Astrocyte (in vitro differentiated cells and primary cell): Measurements from ENCODE around the gene CNTN5.

Experiments used
- EZH2 ChIP-seq: IDR thresholded peaks from 2 replicates; pipeline ENCODE4 v1.6.1; 2012; ENCODE audit warnings: mild to moderate bottlenecking, low read length, inconsistent platforms; ENCODE audit not compliant: insufficient read depth
- TF ChIP-seq, protein P1 (sequence below): IDR thresholded peaks from 2 replicates; pipeline ENCODE4 v1.5.1; 2011; ENCODE audit warnings: low read depth, mild to moderate bottlenecking, inconsistent platforms, low read length, moderate library complexity; ENCODE audit not compliant: insufficient read depth

DNA sequence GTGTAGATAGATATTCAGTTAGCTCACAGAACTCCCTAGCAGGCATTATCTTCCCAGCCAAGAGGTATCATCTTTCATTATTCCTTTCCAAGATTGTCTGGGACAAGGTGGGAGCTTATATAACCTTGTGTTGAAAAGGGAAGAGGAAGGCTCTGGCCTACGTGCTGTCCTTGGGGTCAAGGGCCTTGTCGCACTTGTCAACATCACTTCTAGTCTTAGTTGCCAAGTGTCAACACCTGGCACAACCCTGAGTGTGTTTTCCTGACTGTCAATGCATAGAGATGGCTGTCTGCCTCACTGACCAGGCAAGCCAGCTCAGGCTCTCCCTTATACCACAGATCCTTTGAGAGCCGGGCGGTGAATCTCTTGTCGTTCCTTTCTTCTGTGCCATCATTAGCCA lies 331.9 kb downstream of the CNTN5 start:
- no peak for TF ChIP-seq EZH2
- TF ChIP-seq, protein P1, sequence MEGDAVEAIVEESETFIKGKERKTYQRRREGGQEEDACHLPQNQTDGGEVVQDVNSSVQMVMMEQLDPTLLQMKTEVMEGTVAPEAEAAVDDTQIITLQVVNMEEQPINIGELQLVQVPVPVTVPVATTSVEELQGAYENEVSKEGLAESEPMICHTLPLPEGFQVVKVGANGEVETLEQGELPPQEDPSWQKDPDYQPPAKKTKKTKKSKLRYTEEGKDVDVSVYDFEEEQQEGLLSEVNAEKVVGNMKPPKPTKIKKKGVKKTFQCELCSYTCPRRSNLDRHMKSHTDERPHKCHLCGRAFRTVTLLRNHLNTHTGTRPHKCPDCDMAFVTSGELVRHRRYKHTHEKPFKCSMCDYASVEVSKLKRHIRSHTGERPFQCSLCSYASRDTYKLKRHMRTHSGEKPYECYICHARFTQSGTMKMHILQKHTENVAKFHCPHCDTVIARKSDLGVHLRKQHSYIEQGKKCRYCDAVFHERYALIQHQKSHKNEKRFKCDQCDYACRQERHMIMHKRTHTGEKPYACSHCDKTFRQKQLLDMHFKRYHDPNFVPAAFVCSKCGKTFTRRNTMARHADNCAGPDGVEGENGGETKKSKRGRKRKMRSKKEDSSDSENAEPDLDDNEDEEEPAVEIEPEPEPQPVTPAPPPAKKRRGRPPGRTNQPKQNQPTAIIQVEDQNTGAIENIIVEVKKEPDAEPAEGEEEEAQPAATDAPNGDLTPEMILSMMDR = no peak
